MCF 10A (cell line): ENCODE measurements around the gene KCTD12. TPM values are rescaled to one million over a fixed set of nuclear protein-coding genes. Genes with fewer than 3 reads are reported as not detected.
A peak's percentile ranks its signal among the peaks of the same experiment; 100 is the strongest.

Experiments used
- BruUV-seq: library from RNA; stranded (reverse); fragments of 400-500 nt; replicated peaks from 2 replicates; lab custom pipeline; 2021; lab: Mats Ljungman, UMichigan
- CTCF ChIA-PET: fragments of 300-600 bp; sonication (Branson Sonifier 250); formaldehyde crosslinking; extraction: SDS; loops from one replicate; lab custom pipeline; 2021; ENCODE audit warnings: antibody characterized with exemption, inconsistent platforms; lab: Yijun Ruan, JAX
- POLR2A ChIA-PET: fragments of 300-600, 350-650 bp; sonication (Branson Sonifier 250); formaldehyde crosslinking; extraction: SDS; loops from one replicate; lab custom pipeline; 2020; ENCODE audit warnings: antibody characterized with exemption, inconsistent platforms; lab: Yijun Ruan, JAX
- DNase-seq: peaks from one replicate; pipeline ENCODE4 v3.0.0-alpha.2; 2018; ENCODE audit not compliant: unreplicated experiment
- H3K27ac Mint-ChIP-seq: one replicate; pipeline ENCODE4 v1.8.0; 2022; ENCODE audit warnings: mild to moderate bottlenecking, low read depth, mixed read lengths; ENCODE audit not compliant: unreplicated experiment
- H3K27me3 Mint-ChIP-seq: one replicate; pipeline ENCODE4 v1.8.0; 2022; ENCODE audit warnings: mixed read lengths; ENCODE audit not compliant: insufficient read depth, unreplicated experiment
- H3K36me3 Mint-ChIP-seq: one replicate; pipeline ENCODE4 v1.8.0; 2022; ENCODE audit warnings: mild to moderate bottlenecking, moderate library complexity, mixed read lengths; ENCODE audit not compliant: insufficient read depth, unreplicated experiment
- H3K4me1 Mint-ChIP-seq: one replicate; pipeline ENCODE4 v1.8.0; 2022; ENCODE audit warnings: mixed read lengths; ENCODE audit not compliant: insufficient read depth, unreplicated experiment
- H3K4me3 Mint-ChIP-seq: one replicate; pipeline ENCODE4 v1.8.0; 2022; ENCODE audit warnings: mild to moderate bottlenecking, moderate library complexity, mixed read lengths; ENCODE audit not compliant: unreplicated experiment
- H3K9me3 Mint-ChIP-seq: one replicate; pipeline ENCODE4 v1.8.0; 2022; ENCODE audit warnings: mixed read lengths; ENCODE audit not compliant: unreplicated experiment
- CTCF ChIP-seq: fragments of 200-600 bp; IDR thresholded peaks from one replicate; pipeline ENCODE4 v1.8.0; 2022; ENCODE audit warnings: antibody characterized with exemption, mild to moderate bottlenecking; ENCODE audit not compliant: unreplicated experiment
- intact Hi-C: fragments of 100-400 bp; cut with micrococcal nuclease; formaldehyde crosslinking; loops from 2 replicates; pipeline ENCODE4 v1.14.1; 2022
- total RNA-seq: library from RNA; stranded (reverse); gene quantifications from 2 replicates; pipeline ENCODE4 v1.2.3, GENCODE V29; 2022

KCTD12 gene
- total RNA-seq, 1 experiment from 2014 or later: 15.8 TPM

GRCh38 chr13:76865109-76865508, 21.1 kb downstream of the KCTD12 start:
- Mint-ChIP-seq H3K36me3 (no peaks in the 10 kb centered on the region), H3K27ac (no peak overlapping the region), H3K4me1 (peaks cover 16% of the 10 kb centered on the region), H3K4me3 (no peak overlapping the region), H3K9me3 (peaks cover 3% of the 10 kb centered on the region), H3K27me3 (no peaks in the 10 kb centered on the region)
- BruUV-seq: no TSS peak
- no peak for TF ChIP-seq CTCF
- CTCF ChIA-PET: no interaction called here
- no peak for DNase-seq
- POLR2A ChIA-PET: no interaction called here
- intact Hi-C loops: no loop called here

- Mint-ChIP-seq H3K27ac (no peak overlapping the region), H3K4me3 (no peak overlapping the region), H3K36me3 (no peaks in the 10 kb centered on the region), H3K4me1 (peaks cover 16% of the 10 kb centered on the region), H3K27me3 (no peaks in the 10 kb centered on the region), H3K9me3 (peaks cover 5% of the 10 kb centered on the region)
- DNase-seq: no peak
- intact Hi-C loops: no loop called here
- ChIA-PET POLR2A (interaction anchor here (1.1 kb wide), 1 partner anchor 15 kb away, joined by 6 read pairs; no protein-coding TSS in a partner anchor), CTCF (interaction anchor here (1.0 kb wide), 1 partner anchor 21 kb away, joined by 4 read pairs; no protein-coding TSS in a partner anchor)
- no TSS peak for BruUV-seq
- TF ChIP-seq CTCF: no peak
Observed at GRCh38 chr13:76864259-76864658, 21.9 kb downstream of the KCTD12 start.

GRCh38 chr13:76863022-76863421, 23.2 kb downstream of the KCTD12 start:
- intact Hi-C loops: no loop called here
- DNase-seq: no peak
- no TSS peak for BruUV-seq
- Mint-ChIP-seq H3K27me3 (no peaks in the 10 kb centered on the region), H3K4me1 (peaks cover 16% of the 10 kb centered on the region), H3K9me3 (peaks cover 5% of the 10 kb centered on the region), H3K36me3 (no peaks in the 10 kb centered on the region), H3K4me3 (no peak overlapping the region), H3K27ac (no peak overlapping the region)
- ChIA-PET CTCF (no interaction called here), POLR2A (interaction anchor here (1.5 kb wide), 1 partner anchor 21 kb away, joined by 14 read pairs; no protein-coding TSS in a partner anchor)
- TF ChIP-seq CTCF: no peak

- intact Hi-C loops: no loop called here
- Mint-ChIP-seq H3K9me3 (peaks cover 5% of the 10 kb centered on the region), H3K27me3 (no peaks in the 10 kb centered on the region), H3K27ac (no peak overlapping the region), H3K4me1 (peaks cover 16% of the 10 kb centered on the region), H3K4me3 (no peak overlapping the region), H3K36me3 (no peaks in the 10 kb centered on the region)
- ChIA-PET POLR2A (interaction anchor here (0.6 to 1.5 kb wide), 5 partner anchors 10 to 972 kb away, joined by 3 to 14 read pairs (median 5); no protein-coding TSS in a partner anchor), CTCF (interaction anchor here (0.5 to 1.0 kb wide), 4 partner anchors 39 to 991 kb away, joined by 3 to 5 read pairs (median 3); no protein-coding TSS in a partner anchor)
- TF ChIP-seq CTCF: no peak
- DNase-seq: peak; percentile 41
- no TSS peak for BruUV-seq
Observed at GRCh38 chr13:76861859-76862258, 24.3 kb downstream of the KCTD12 start.
